HL-60/S4 treated with phorbol 12-myristate 13-acetate at 8.2 ng/mL for 4 days and 3 days (cell line): ENCODE measurements around the gene ZBTB16.

Experiments used
- in situ Hi-C: fragments of 300-500 bp; cut with MboI; formaldehyde crosslinking; loops from 2 replicates; pipeline ENCODE4 v1.15.0; 2022; ENCODE audit warnings: low sequenced_read_pairs

The ZBTB16 gene

DNA sequence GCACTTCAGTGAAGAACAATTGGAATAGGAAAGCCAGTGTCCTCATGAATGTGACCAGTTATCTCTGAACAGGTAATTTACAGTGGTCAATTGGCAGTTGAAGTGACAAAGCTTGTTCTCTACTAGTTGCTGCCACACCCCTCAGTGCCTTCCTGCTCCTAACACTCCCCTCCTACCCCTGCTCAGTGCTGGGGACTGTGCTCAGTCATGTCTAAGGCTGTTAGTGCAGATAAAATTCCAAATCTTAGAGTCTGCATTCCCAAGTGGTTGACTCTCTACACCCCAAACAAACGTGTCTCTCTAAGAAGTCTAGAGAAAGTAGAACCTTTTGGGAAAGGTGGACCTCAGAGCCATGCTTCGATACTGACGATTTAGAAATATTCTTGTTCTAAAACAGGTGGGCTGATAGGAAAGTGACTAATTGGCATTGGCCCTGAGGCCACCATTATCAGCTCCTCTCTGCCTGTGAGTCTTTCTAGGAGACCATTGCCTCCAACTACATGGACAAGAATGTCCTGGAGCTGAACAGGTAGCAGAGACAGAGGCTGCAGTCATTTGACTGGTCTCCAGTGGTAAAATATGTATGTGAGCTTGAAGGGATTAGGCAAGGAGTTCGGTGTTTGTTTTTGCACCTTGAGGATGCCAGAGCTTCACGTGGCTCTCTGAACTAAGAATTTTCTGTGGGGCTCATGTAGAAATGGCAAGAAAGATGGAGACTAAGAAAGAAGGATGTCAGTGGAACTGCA is 214.6 kb downstream of the ZBTB16 start:
- in situ Hi-C loops, result no loop called here

- in situ Hi-C loops, result no loop called here
Measured at GRCh38 chr11:114274637-114275036, 215.1 kb downstream of the ZBTB16 start.

- in situ Hi-C loops, result no loop called here
Measured at GRCh38 chr11:114275280-114275679, 215.8 kb downstream of the ZBTB16 start.

- in situ Hi-C loops, result no loop called here
Measured at GRCh38 chr11:114276077-114276476, 216.6 kb downstream of the ZBTB16 start.

GRCh38 chr11:114277637-114278341 is 218.3 kb downstream of the ZBTB16 start:
- in situ Hi-C loops, result no loop called here

DNA sequence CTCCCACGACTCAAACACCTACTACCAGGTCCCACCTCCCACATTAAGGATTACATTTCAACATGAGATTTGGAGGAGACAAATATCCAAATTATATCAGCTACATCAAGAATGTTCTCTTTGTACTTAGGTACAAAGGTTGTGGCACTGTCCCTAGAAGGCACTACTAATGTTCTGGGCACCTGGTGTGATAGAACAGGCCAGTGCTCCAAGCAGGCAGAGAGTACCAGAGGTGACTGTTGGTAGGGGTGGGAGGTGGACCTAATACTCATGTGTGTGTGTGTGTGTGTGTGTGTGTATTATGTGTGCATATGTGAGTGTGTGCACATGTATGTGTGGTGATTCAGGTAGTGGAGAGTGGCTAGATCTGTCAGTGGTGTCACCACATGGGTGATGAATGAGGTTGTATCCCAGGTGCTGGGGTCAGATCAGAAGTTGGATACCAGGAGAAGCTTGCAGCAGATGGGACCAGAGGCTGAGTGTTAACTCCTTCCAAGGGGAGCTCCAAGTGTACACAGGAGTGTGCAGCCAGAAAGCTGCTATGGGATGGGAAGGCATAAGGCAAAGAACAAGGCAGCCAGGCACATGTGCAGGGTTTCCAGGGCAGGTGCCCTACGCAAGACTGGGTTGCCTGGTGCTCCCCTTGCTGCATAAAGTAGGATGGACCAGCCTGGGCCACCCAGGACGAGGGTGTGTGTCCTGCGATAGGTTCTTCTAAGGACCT is 219.0 kb downstream of the ZBTB16 start:
- in situ Hi-C loops, result no loop called here

- in situ Hi-C loops, result no loop called here
Measured at GRCh38 chr11:114279792-114280546, 220.5 kb downstream of the ZBTB16 start.

- in situ Hi-C loops, result no loop called here
Measured at GRCh38 chr11:114280696-114281095, 221.2 kb downstream of the ZBTB16 start.

DNA sequence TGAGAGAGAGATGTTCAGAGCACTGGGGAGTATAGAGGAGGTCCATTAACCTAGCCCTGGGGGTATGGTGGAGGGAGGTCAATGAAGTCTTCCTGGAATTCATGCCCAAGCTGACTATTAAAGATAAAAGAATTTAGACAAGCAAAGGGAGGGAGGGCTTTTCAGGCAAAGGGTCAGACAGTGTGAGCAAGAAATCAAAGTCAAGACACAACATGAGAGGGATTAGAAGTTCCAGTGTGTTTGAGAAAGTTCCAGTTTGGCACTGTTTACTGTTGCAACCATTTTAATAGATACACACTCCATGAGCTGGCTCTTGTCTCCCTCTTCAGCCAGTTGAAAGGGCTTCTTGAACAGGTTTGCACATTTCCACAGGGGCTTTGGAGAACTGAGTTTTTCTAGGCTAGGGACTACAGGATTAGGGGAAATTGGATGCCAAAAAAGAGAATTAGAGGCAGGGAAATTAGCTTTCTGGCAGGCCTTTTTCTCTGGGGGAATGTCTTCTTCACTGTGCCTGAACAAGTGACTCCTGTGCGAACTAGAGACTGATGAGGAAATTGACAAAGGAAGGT is 222.0 kb downstream of the ZBTB16 start:
- in situ Hi-C loops, result no loop called here

DNA sequence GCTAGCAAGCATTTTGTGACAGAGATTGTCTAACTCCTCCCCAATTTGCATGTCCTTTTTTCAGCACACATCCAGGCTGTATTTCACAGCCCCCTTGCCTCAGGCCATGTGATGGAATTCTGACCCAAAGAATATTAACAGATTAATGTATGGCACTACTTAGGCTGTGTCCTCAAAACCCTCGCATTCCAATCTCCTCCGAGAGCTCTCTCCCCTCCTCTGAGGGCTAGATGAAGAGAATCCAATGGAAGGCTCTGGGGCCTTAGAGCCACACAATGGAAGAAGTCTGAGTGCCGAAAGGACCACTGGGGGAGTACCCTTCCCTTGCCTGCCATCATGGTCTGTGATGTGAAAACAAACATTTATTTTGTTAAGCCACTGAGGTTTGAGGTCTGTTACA is 223.0 kb downstream of the ZBTB16 start:
- in situ Hi-C loops, result no loop called here

GRCh38 chr11:114283422-114283821 is 223.9 kb downstream of the ZBTB16 start:
- in situ Hi-C loops, result no loop called here

DNA sequence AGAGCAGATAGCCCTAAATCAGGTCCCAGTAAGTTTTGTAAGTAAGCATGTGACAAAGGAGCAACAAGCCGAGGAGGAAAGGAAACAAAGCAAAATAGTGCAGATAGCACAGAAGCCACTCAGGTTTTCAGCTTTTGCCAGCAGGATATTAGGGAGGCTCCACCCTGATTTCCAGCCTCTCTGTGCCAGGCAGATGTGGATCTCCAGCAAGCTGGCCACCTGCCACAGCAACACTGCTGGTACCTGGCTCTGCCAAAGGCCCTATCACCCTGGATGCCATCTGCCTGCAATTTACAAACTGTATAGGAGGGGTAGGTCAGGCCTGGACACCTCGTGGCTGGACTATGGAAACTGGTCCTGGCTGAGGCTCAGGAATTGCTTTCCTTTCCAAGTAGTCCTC is 224.5 kb downstream of the ZBTB16 start:
- in situ Hi-C loops, result no loop called here

DNA sequence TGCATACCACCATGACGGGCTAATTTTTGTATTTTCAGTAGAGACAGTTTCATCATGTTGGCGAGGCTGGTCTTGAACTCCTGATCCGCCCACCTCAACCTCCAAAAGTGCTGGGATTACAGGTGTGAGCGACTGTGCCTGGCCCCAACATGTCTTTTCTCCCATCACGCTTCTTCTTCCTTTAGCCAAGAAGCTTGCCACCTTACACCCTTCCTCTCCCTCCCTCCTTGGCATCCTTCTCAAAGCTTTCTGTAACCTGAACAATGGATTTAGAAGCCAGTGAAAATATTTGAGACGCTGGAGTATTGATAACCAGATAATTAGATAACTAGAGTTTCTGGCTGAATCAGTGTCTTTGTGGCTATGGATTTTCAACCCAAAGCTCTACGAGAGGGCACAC is 225.4 kb downstream of the ZBTB16 start:
- in situ Hi-C loops, result no loop called here

GRCh38 chr11:114285599-114285998 is 226.1 kb downstream of the ZBTB16 start:
- in situ Hi-C loops, result no loop called here

- in situ Hi-C loops, result no loop called here
Measured at GRCh38 chr11:114286229-114286628, 226.7 kb downstream of the ZBTB16 start.

DNA sequence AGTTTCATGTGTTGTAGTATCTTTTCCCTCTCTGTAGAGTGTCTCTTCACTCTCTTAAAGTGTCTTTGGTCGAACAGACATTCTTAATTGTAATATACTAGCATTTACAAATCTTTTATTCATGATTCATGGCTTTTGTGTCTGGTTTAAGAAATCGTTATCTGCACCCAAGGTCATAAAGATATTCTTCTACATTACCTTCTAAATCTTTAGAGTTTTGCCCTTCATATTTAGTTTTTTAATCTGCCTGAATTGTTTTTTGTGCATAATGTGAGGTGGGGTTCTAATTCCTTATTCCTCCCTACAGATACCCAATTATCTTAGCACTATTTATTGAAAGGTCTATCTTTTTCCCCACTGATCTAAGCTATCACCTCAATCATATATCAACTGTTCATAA is 227.6 kb downstream of the ZBTB16 start:
- in situ Hi-C loops, result no loop called here

DNA sequence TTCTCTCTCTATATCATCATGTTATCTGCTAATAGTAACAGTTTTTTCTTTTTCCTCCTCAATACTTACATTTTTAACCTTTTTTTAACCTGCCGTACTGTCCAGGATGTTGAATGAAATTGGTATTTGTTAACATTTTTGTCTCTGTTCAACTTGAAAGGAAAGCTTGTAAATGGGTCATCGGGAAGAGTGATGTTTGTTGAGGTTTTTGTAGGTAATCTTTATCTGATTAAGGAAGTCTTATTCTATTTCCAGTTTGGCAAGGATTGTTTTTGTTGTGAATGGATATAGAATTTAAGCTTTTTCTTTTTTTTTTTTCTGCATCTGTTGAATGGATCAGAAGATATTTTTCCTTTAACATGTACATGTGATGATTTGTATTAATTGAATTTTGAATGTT is 228.6 kb downstream of the ZBTB16 start:
- in situ Hi-C loops, result no loop called here

- in situ Hi-C loops, result no loop called here
Measured at GRCh38 chr11:114289779-114290178, 230.3 kb downstream of the ZBTB16 start.

DNA sequence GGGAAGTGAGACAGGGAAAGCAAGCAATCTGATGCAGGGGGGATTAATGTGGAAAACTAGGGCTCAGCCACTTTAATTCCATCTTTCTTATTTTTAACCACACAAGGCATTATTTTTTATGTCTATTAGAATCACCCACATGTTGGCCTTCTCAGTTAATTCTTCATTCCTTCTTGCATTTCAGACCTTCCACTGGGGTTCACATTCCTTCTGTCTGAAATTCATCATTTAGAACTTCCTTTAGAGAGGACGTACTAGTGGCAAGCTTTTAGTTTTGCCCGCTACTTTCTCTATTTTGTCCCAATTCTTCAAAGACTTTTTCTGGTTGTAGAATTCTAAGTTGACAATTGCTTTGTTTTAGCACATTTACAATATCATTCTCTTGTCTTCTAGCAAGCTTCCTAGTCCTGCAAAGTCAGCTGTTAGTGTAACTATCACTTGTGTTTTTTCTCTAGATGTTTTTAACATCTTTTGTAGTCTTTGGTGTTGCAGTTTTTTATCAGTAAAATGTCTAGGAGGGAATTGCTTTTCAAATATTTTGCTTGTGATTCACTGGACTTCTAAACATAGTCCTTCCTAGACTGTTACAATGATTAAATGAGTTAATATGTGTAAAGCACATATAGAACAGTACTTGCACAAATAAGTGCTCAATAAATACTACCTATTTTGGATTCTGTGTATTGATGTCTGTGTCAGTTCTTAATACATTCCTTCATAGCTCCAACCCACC is 231.2 kb downstream of the ZBTB16 start:
- in situ Hi-C loops, result no loop called here

GRCh38 chr11:114291381-114291780 is 231.9 kb downstream of the ZBTB16 start:
- in situ Hi-C loops, result no loop called here
